Measurements from ENCODE around the gene RAB11FIP5.
"Not testable (repeated sequence)": the region's sequence is repeated elsewhere in the genome, so short reads cannot be mapped to it uniquely, and the experiment has no call there.

Gene RAB11FIP5

GRCh38 chr2:73101626-73102256, 11.0 kb downstream of the RAB11FIP5 start:
- Histone ChIP-seq H3K23ac (ENCODE audit: low read length) (no peak overlapping the region), H3K18ac (ENCODE audit: low read length) (no peak overlapping the region), H3K27me3 (ENCODE audit: insufficient read depth, low read length, poor library complexity) (no peaks in the 10 kb centered on the region), H4K5ac (ENCODE audit: low read length) (no peak overlapping the region), H3K79me2 (ENCODE audit: control insufficient read depth, insufficient read depth, low read length) (no peaks in the 10 kb centered on the region), H3K9ac (ENCODE audit: low read length) (peak overlapping the region; percentile 23), H2AK5ac (ENCODE audit: low read length) (peak overlapping the region; percentile 16), H2BK15ac (replicated peaks; ENCODE audit: low read depth) (no peak overlapping the region), H3K79me1 (ENCODE audit: low read length) (peaks cover 16% of the 10 kb centered on the region), H3K4me3 (ENCODE audit: low read length) (no peak overlapping the region), H3K4ac (ENCODE audit: low read depth, low read length) (no peak overlapping the region), H3K4me2 (ENCODE audit: low read length) (peak overlapping the region; percentile 15), H2BK120ac (ENCODE audit: low read depth, low read length) (no peak overlapping the region), H4K8ac (ENCODE audit: low read depth, low read length) (no peak overlapping the region), H3K4me1 (ENCODE audit: control insufficient read depth, low read depth, low read length) (peaks cover 17% of the 10 kb centered on the region), H3K56ac (ENCODE audit: low read length) (peak overlapping the region; percentile 65), H2BK5ac (ENCODE audit: low read length) (no peak overlapping the region), H3K27ac (ENCODE audit: low read depth, low read length) (no peak overlapping the region), H3K36me3 (ENCODE audit: control insufficient read depth, insufficient read depth, low read length) (peaks cover 2% of the 10 kb centered on the region)
- DNase-seq, result peak; percentile 74
- WGBS (ENCODE audit: extremely low coverage, insufficient coverage, low lambda C conversion rate), result no CpG with 5 or more reads among the region's 12 CpGs

GRCh38 chr2:73100956-73101355, 11.8 kb downstream of the RAB11FIP5 start:
- H3K27ac ChIP-seq (ENCODE audit: low read depth, low read length), result no peak overlapping the region
- no peak overlapping the region for H4K8ac ChIP-seq (ENCODE audit: low read depth, low read length)
- no peak overlapping the region for H3K4me3 ChIP-seq (ENCODE audit: low read length)
- no peak overlapping the region for H3K23ac ChIP-seq (ENCODE audit: low read length)
- no peak overlapping the region for H2AK5ac ChIP-seq (ENCODE audit: low read length)
- H2BK120ac ChIP-seq (ENCODE audit: low read depth, low read length), result no peak overlapping the region
- no peak overlapping the region for H3K56ac ChIP-seq (ENCODE audit: low read length)
- peaks cover 17% of the 10 kb centered on the region for H3K4me1 ChIP-seq (ENCODE audit: control insufficient read depth, low read depth, low read length)
- no peak overlapping the region for H3K4me2 ChIP-seq (ENCODE audit: low read length)
- H3K36me3 ChIP-seq (ENCODE audit: control insufficient read depth, insufficient read depth, low read length), result peaks cover 2% of the 10 kb centered on the region
- no peak overlapping the region for H3K18ac ChIP-seq (ENCODE audit: low read length)
- DNase-seq, result no peak
- H3K79me1 ChIP-seq (ENCODE audit: low read length), result peaks cover 18% of the 10 kb centered on the region
- no peak overlapping the region for H4K5ac ChIP-seq (ENCODE audit: low read length)
- H3K9ac ChIP-seq (ENCODE audit: low read length), result no peak overlapping the region
- no CpG with 5 or more reads among the region's 4 CpGs for WGBS (ENCODE audit: extremely low coverage, insufficient coverage, low lambda C conversion rate)
- no peak overlapping the region for H2BK5ac ChIP-seq (ENCODE audit: low read length)
- no peak overlapping the region for H2BK15ac ChIP-seq (replicated peaks; ENCODE audit: low read depth)
- no peaks in the 10 kb centered on the region for H3K27me3 ChIP-seq (ENCODE audit: insufficient read depth, low read length, poor library complexity)
- no peak overlapping the region for H3K4ac ChIP-seq (ENCODE audit: low read depth, low read length)
- no peaks in the 10 kb centered on the region for H3K79me2 ChIP-seq (ENCODE audit: control insufficient read depth, insufficient read depth, low read length)

GRCh38 chr2:73099486-73099885, 13.3 kb downstream of the RAB11FIP5 start:
- H3K27me3 ChIP-seq (ENCODE audit: insufficient read depth, low read length, poor library complexity), result no peaks in the 10 kb centered on the region
- no peak overlapping the region for H2BK120ac ChIP-seq (ENCODE audit: low read depth, low read length)
- no peak overlapping the region for H3K9ac ChIP-seq (ENCODE audit: low read length)
- H4K5ac ChIP-seq (ENCODE audit: low read length), result no peak overlapping the region
- DNase-seq, result no peak
- WGBS (ENCODE audit: extremely low coverage, insufficient coverage, low lambda C conversion rate), result no CpG with 5 or more reads among the region's 3 CpGs
- no peak overlapping the region for H2BK5ac ChIP-seq (ENCODE audit: low read length)
- H3K4ac ChIP-seq (ENCODE audit: low read depth, low read length), result no peak overlapping the region
- no peak overlapping the region for H3K27ac ChIP-seq (ENCODE audit: low read depth, low read length)
- H3K36me3 ChIP-seq (ENCODE audit: control insufficient read depth, insufficient read depth, low read length), result no peaks in the 10 kb centered on the region
- no peak overlapping the region for H3K4me2 ChIP-seq (ENCODE audit: low read length)
- no peak overlapping the region for H3K18ac ChIP-seq (ENCODE audit: low read length)
- H3K56ac ChIP-seq (ENCODE audit: low read length), result no peak overlapping the region
- no peak overlapping the region for H2AK5ac ChIP-seq (ENCODE audit: low read length)
- no peak overlapping the region for H3K23ac ChIP-seq (ENCODE audit: low read length)
- no peak overlapping the region for H3K4me3 ChIP-seq (ENCODE audit: low read length)
- peaks cover 14% of the 10 kb centered on the region for H3K79me1 ChIP-seq (ENCODE audit: low read length)
- H2BK15ac ChIP-seq (replicated peaks; ENCODE audit: low read depth), result no peak overlapping the region
- no peak overlapping the region for H4K8ac ChIP-seq (ENCODE audit: low read depth, low read length)
- H3K79me2 ChIP-seq (ENCODE audit: control insufficient read depth, insufficient read depth, low read length), result no peaks in the 10 kb centered on the region
- H3K4me1 ChIP-seq (ENCODE audit: control insufficient read depth, low read depth, low read length), result peaks cover 17% of the 10 kb centered on the region

GRCh38 chr2:73095910-73096309, 16.8 kb downstream of the RAB11FIP5 start:
- no peak overlapping the region for H2BK15ac ChIP-seq (replicated peaks; ENCODE audit: low read depth)
- H3K56ac ChIP-seq (ENCODE audit: low read length), result no peak overlapping the region
- H4K5ac ChIP-seq (ENCODE audit: low read length), result no peak overlapping the region
- no peak overlapping the region for H2BK5ac ChIP-seq (ENCODE audit: low read length)
- no peaks in the 10 kb centered on the region for H3K27me3 ChIP-seq (ENCODE audit: insufficient read depth, low read length, poor library complexity)
- no peak overlapping the region for H3K4ac ChIP-seq (ENCODE audit: low read depth, low read length)
- no peak overlapping the region for H3K23ac ChIP-seq (ENCODE audit: low read length)
- H3K9ac ChIP-seq (ENCODE audit: low read length), result no peak overlapping the region
- H3K79me2 ChIP-seq (ENCODE audit: control insufficient read depth, insufficient read depth, low read length), result no peaks in the 10 kb centered on the region
- H3K18ac ChIP-seq (ENCODE audit: low read length), result no peak overlapping the region
- no peak overlapping the region for H3K4me2 ChIP-seq (ENCODE audit: low read length)
- H3K4me3 ChIP-seq (ENCODE audit: low read length), result no peak overlapping the region
- H4K8ac ChIP-seq (ENCODE audit: low read depth, low read length), result no peak overlapping the region
- DNase-seq, result no peak
- no peak overlapping the region for H3K27ac ChIP-seq (ENCODE audit: low read depth, low read length)
- H2BK120ac ChIP-seq (ENCODE audit: low read depth, low read length), result no peak overlapping the region
- H3K36me3 ChIP-seq (ENCODE audit: control insufficient read depth, insufficient read depth, low read length), result no peaks in the 10 kb centered on the region
- H3K4me1 ChIP-seq (ENCODE audit: control insufficient read depth, low read depth, low read length), result no peaks in the 10 kb centered on the region
- H2AK5ac ChIP-seq (ENCODE audit: low read length), result no peak overlapping the region
- WGBS (ENCODE audit: extremely low coverage, insufficient coverage, low lambda C conversion rate), result no CpG with 5 or more reads among the region's 3 CpGs
- H3K79me1 ChIP-seq (ENCODE audit: low read length), result peaks cover 5% of the 10 kb centered on the region

GRCh38 chr2:73093601-73094218, 19.0 kb downstream of the RAB11FIP5 start:
- WGBS (ENCODE audit: extremely low coverage, insufficient coverage, low lambda C conversion rate), result no CpG with 5 or more reads among the region's 17 CpGs
- H3K79me2 ChIP-seq (ENCODE audit: control insufficient read depth, insufficient read depth, low read length), result not testable (repeated sequence)

More at GRCh38 chr2:73093601-73094218, 19.0 kb downstream of the RAB11FIP5 start:
- H3K4me3 ChIP-seq (ENCODE audit: low read length); H2BK5ac ChIP-seq (ENCODE audit: low read length); H3K4me2 ChIP-seq (ENCODE audit: low read length); H3K36me3 ChIP-seq (ENCODE audit: control insufficient read depth, insufficient read depth, low read length); H3K18ac ChIP-seq (ENCODE audit: low read length); H3K27me3 ChIP-seq (ENCODE audit: insufficient read depth, low read length, poor library complexity); H2BK15ac ChIP-seq (replicated peaks; ENCODE audit: low read depth); DNase-seq; H4K8ac ChIP-seq (ENCODE audit: low read depth, low read length); H3K23ac ChIP-seq (ENCODE audit: low read length); H3K4ac ChIP-seq (ENCODE audit: low read depth, low read length); H3K79me1 ChIP-seq (ENCODE audit: low read length); H2AK5ac ChIP-seq (ENCODE audit: low read length); H2BK120ac ChIP-seq (ENCODE audit: low read depth, low read length); H3K9ac ChIP-seq (ENCODE audit: low read length); H3K56ac ChIP-seq (ENCODE audit: low read length); H3K27ac ChIP-seq (ENCODE audit: low read depth, low read length); H3K4me1 ChIP-seq (ENCODE audit: control insufficient read depth, low read depth, low read length); H4K5ac ChIP-seq (ENCODE audit: low read length): not testable (repeated sequence)
